Mesothelial cell of epicardium (in vitro differentiated cells): ENCODE data around the gene FADS2. TPM values are rescaled to one million over a fixed set of nuclear protein-coding genes. Genes with fewer than 3 reads are reported as not detected.

Experiments used
- DNase-seq, 2 experiments: peaks; one replicate each; pipeline ENCODE4 v3.0.0; 2021; ENCODE audit warnings: low spot score in 2 of 2; ENCODE audit not compliant: unreplicated experiment in 2 of 2
- H3K27ac Mint-ChIP-seq: 2 replicates; pipeline ENCODE4 v1.8.0; 2021; ENCODE audit warnings: mixed read lengths
- H3K27me3 Mint-ChIP-seq: 2 replicates; pipeline ENCODE4 v1.8.0; 2021; ENCODE audit warnings: low read depth, mixed read lengths
- H3K36me3 Mint-ChIP-seq: 2 replicates; pipeline ENCODE4 v1.8.0; 2021; ENCODE audit warnings: mixed read lengths
- H3K4me1 Mint-ChIP-seq: 2 replicates; pipeline ENCODE4 v1.8.0; 2021; ENCODE audit warnings: mixed read lengths
- H3K4me3 Mint-ChIP-seq: 2 replicates; pipeline ENCODE4 v1.8.0; 2021; ENCODE audit warnings: mild to moderate bottlenecking, moderate library complexity, mixed read lengths
- H3K9me3 Mint-ChIP-seq: 2 replicates; pipeline ENCODE4 v1.8.0; 2021; ENCODE audit warnings: mixed read lengths
- total RNA-seq: library from RNA; stranded (reverse); gene quantifications from 3 replicates; pipeline ENCODE4 v1.2.1, GENCODE V29; 2021
- TF ChIP-seq, protein P1 (sequence below): fragments of 200-600 bp; sonication (generic); IDR thresholded peaks from one replicate; pipeline ENCODE4 v1.5.0; 2021; ENCODE audit warnings: antibody characterized with exemption; ENCODE audit not compliant: unreplicated experiment

Gene FADS2
- total RNA-seq, 1 donor from 2014 or later = 337 TPM

- Mint-ChIP-seq H3K4me3 (no peak overlapping the region), H3K9me3 (no peaks in the 10 kb centered on the region), H3K36me3 (no peaks in the 10 kb centered on the region), H3K27ac (peak overlapping the region; percentile 64), H3K27me3 (no peaks in the 10 kb centered on the region), H3K4me1 (peaks cover 18% of the 10 kb centered on the region)
- TF ChIP-seq, protein P1, sequence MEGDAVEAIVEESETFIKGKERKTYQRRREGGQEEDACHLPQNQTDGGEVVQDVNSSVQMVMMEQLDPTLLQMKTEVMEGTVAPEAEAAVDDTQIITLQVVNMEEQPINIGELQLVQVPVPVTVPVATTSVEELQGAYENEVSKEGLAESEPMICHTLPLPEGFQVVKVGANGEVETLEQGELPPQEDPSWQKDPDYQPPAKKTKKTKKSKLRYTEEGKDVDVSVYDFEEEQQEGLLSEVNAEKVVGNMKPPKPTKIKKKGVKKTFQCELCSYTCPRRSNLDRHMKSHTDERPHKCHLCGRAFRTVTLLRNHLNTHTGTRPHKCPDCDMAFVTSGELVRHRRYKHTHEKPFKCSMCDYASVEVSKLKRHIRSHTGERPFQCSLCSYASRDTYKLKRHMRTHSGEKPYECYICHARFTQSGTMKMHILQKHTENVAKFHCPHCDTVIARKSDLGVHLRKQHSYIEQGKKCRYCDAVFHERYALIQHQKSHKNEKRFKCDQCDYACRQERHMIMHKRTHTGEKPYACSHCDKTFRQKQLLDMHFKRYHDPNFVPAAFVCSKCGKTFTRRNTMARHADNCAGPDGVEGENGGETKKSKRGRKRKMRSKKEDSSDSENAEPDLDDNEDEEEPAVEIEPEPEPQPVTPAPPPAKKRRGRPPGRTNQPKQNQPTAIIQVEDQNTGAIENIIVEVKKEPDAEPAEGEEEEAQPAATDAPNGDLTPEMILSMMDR = no peak
- DNase-seq = no peak
Observed at GRCh38 chr11:61908730-61909316, 80.7 kb downstream of the FADS2 start.

- Mint-ChIP-seq H3K4me3 (no peak overlapping the region), H3K27me3 (peaks cover 3% of the 10 kb centered on the region), H3K9me3 (no peaks in the 10 kb centered on the region), H3K4me1 (peaks cover 13% of the 10 kb centered on the region), H3K36me3 (no peaks in the 10 kb centered on the region), H3K27ac (no peak overlapping the region)
- no peak for DNase-seq
- TF ChIP-seq, protein P1 = no peak
Observed at GRCh38 chr11:61910187-61911127, 82.4 kb downstream of the FADS2 start.

- Mint-ChIP-seq H3K27ac (peak overlapping the region; percentile 64), H3K4me1 (peaks cover 13% of the 10 kb centered on the region), H3K36me3 (no peaks in the 10 kb centered on the region), H3K27me3 (peaks cover 7% of the 10 kb centered on the region), H3K4me3 (no peak overlapping the region), H3K9me3 (no peaks in the 10 kb centered on the region)
- TF ChIP-seq, protein P1 = no peak
- no peak for DNase-seq
Observed at GRCh38 chr11:61911128-61911700, 83.1 kb downstream of the FADS2 start.

GRCh38 chr11:61911701-61912529 lies 83.8 kb downstream of the FADS2 start:
- Mint-ChIP-seq H3K9me3 (no peaks in the 10 kb centered on the region), H3K27me3 (peaks cover 12% of the 10 kb centered on the region), H3K27ac (peak overlapping the region; percentile 64), H3K4me3 (no peak overlapping the region), H3K4me1 (peaks cover 17% of the 10 kb centered on the region), H3K36me3 (no peaks in the 10 kb centered on the region)
- TF ChIP-seq, protein P1 = no peak
- no peak for DNase-seq

DNA sequence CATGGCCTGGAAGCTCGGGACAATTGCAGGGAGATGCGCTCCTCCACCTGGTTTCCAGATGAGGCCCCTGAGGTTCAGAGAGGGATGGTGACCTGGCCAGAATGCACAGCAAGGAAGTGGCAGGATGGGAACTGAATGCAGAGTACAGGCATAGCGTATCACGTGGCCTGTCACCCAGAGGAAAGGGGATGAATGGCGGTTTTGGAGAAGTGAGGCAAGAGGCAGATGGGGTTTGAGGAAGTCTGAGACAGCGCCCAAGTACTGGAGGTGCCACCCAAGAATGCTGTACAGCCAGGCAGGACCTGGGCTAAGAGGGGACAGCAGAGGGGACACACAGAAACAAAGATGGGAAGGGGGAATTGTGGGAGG lies 84.4 kb downstream of the FADS2 start:
- H3K27ac Mint-ChIP-seq = no peak overlapping the region
- no peak for DNase-seq
- peaks cover 17% of the 10 kb centered on the region for H3K4me1 Mint-ChIP-seq
- peaks cover 12% of the 10 kb centered on the region for H3K27me3 Mint-ChIP-seq
- no peak overlapping the region for H3K4me3 Mint-ChIP-seq
- no peaks in the 10 kb centered on the region for H3K9me3 Mint-ChIP-seq
- H3K36me3 Mint-ChIP-seq = no peaks in the 10 kb centered on the region
- TF ChIP-seq, protein P1 = no peak
